ENCODE measurements around the gene PON1. TPM values are rescaled to one million over a fixed set of nuclear protein-coding genes. Genes with fewer than 3 reads are reported as not detected.

PON1 gene
- total RNA-seq, 2 experiments from 2014 or later: not detected

DNA sequence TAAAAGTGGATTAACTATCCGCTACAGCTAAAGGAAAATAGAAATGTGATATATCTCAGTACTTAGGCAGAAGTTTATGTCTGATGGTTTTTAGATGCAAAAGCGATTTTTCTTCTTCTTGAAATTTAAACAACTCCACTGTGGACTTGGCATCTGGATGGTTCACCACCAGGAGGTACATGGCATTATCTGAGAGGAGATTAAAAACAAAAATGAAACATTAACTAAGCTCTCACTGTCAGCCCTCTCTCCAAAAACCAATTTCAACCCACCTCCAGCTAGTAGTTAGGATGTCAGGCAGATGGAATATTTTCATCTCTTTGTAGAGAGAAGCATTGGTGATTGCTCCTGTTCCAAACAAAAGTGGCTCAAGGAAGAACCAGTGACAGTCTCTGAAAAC lies 12.9 kb downstream of the PON1 start:
- H3K9me3 Mint-ChIP-seq: no peaks in the 10 kb centered on the region
- peaks cover 13% of the 10 kb centered on the region for H3K27me3 Mint-ChIP-seq (ENCODE audit: low read depth)
- intact Hi-C loops (cut with micrococcal nuclease): no loop called here
- H3K27ac Mint-ChIP-seq: no peak overlapping the region
- no peaks in the 10 kb centered on the region for H3K4me1 Mint-ChIP-seq (ENCODE audit: low read depth)
- no peak for DNase-seq
- H3K4me3 Mint-ChIP-seq: no peak overlapping the region
- CTCF ChIA-PET: interaction anchor here (1.4 kb wide), 1 partner anchor 19 kb away, joined by 3 read pairs; no protein-coding TSS in a partner anchor
- no peaks in the 10 kb centered on the region for H3K36me3 Mint-ChIP-seq (ENCODE audit: low read depth)

DNA sequence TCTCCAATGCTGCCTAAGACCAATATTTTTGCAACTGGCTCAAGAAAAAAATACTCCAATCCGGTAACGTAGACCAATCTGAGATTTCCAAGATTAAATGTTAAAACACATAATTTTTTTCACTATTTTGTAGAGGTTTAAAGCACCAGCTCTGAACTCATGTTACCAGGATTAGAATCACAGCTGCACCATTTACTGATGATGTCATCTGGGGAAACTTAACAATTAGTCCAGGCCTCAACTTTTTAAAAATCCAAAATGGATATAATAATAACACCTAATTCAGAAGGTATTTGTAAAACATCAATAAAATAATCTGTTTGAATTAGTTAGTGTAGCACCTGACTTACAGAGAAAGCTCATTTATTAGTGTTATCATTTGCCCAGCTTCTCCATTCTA lies 14.4 kb downstream of the PON1 start:
- Mint-ChIP-seq H3K36me3 (ENCODE audit: low read depth) (no peaks in the 10 kb centered on the region), H3K27me3 (ENCODE audit: low read depth) (peaks cover 8% of the 10 kb centered on the region)

DNA sequence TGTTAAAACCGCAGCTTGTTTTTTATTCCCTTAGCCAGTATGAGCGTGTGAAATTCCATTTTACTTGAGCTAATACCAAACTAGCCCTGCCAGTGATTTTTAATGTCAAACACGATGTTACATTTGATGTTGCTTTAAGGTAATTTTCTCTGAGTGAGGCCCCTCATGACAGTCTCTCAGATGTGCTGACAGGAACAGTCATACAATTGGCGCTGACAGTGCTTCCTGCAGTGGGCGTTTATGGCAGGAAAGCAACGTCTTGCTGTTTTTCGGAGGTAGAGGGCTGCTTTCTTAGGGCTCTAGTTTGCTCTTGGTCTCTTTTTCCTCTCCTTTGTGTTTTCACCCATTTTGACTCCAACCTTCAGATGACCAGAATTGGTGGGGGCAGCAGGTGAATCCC lies 19.3 kb downstream of the PON1 start:
- Mint-ChIP-seq H3K9me3 (no peaks in the 10 kb centered on the region), H3K36me3 (ENCODE audit: low read depth) (no peaks in the 10 kb centered on the region), H3K27me3 (ENCODE audit: low read depth) (peaks cover 11% of the 10 kb centered on the region), H3K27ac (no peak overlapping the region), H3K4me1 (ENCODE audit: low read depth) (no peaks in the 10 kb centered on the region), H3K4me3 (no peak overlapping the region)
- intact Hi-C loops (cut with micrococcal nuclease): no loop called here
- DNase-seq: peak; percentile 8
- CTCF ChIA-PET: no interaction called here

More for the DNA sequence above, 14.4 kb downstream of the PON1 start:
- Mint-ChIP-seq H3K9me3 (no peaks in the 10 kb centered on the region), H3K27ac (no peak overlapping the region), H3K4me3 (no peak overlapping the region), H3K4me1 (ENCODE audit: low read depth) (no peaks in the 10 kb centered on the region)
- intact Hi-C loops (cut with micrococcal nuclease): no loop called here
- CTCF ChIA-PET: no interaction called here
- no peak for DNase-seq

DNA sequence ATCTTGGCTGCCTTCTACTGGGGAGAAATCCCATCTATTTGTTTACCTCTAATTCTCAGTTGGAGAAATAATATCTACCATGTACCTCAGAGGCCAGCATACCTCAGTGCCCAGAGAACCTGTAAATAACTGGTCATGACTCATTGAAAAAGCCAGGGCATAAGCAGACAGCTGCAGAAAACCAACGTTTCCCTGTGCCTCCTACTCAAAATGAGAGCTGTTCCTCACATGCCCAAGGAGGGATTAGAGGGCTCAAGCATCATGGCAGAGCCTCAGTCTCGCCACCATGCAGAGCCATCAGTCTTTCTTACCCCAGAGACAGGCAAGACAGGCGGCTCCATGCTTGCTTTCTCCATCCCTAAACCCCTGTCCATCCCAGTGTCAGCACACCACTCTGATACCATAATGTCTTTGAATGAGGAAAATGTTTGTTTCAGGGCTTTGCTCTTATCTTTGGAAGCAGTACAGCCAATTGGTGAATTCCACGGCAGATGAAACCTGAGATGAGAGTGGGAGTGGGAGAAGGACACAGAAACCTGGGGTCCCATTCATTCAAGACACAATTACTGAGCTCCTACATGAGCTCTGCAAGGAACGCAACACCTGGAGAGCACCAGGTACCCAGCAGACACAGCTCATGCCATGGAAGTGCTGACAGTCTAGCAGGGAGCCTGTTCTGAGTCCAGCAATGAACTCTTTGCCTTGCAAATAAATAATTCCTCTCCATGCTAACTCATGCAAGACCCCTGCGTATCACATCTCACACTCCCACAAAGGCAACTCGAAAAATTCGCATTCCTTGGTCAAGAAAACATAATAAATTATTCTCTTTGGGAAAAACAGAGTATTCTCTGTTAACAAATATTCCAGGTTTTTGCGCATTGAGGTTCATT lies 21.1 kb downstream of the PON1 start:
- Mint-ChIP-seq H3K27ac (no peak overlapping the region), H3K4me1 (ENCODE audit: low read depth) (no peaks in the 10 kb centered on the region)

DNA sequence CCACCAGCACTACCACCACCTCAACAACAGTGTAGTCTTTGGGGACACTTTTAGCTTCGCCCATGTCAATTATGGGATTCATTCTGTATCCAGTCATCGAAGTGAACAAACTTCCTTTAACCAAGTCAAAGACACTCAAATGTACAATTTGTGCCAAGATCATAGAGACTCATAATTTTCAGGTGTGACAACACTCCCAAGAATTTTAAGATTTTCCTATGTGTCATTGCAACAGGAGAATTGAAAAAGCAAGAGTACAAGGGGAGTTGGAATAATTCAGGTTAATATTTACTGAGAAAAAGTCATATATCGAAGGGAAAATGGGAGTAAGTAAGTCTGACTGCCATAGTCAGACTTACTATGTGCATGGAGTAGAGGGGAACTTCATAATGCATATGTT lies 26.2 kb downstream of the PON1 start:
- Mint-ChIP-seq H3K27ac (no peak overlapping the region), H3K9me3 (no peaks in the 10 kb centered on the region), H3K4me1 (ENCODE audit: low read depth) (no peaks in the 10 kb centered on the region), H3K4me3 (no peak overlapping the region), H3K36me3 (ENCODE audit: low read depth) (no peaks in the 10 kb centered on the region), H3K27me3 (ENCODE audit: low read depth) (peaks cover 19% of the 10 kb centered on the region)
- intact Hi-C loops (cut with micrococcal nuclease): no loop called here
- CTCF ChIA-PET: no interaction called here
- DNase-seq: no peak

More for the DNA sequence above, 21.1 kb downstream of the PON1 start:
- Mint-ChIP-seq H3K27me3 (ENCODE audit: low read depth) (peaks cover 12% of the 10 kb centered on the region), H3K4me3 (no peak overlapping the region), H3K9me3 (no peaks in the 10 kb centered on the region), H3K36me3 (ENCODE audit: low read depth) (no peaks in the 10 kb centered on the region)
- DNase-seq: no peak
- intact Hi-C loops (cut with micrococcal nuclease): no loop called here
- CTCF ChIA-PET: interaction anchor here (0.6 kb wide), 1 partner anchor 164 kb away, joined by 3 read pairs; no protein-coding TSS in a partner anchor

DNA sequence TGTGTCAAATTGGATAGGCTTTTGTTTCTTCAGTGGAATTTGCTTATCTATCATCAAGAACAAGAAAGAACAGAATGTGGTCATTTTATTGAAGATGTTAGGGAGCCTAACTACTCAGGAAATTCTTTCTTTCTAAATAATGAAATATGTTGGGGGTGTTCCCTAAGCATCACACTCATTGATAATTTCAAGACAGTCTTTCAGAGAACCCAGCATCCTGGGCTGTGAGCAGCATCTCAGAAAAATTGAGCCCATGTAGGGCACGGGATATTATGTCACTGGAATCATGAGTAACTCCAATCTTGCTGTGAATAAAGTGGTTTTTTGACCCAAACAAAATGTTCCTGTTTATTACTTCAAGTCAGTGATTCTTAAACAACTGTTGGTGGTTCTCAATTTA lies 27.3 kb downstream of the PON1 start:
- Mint-ChIP-seq H3K9me3 (no peaks in the 10 kb centered on the region), H3K27ac (no peak overlapping the region), H3K36me3 (ENCODE audit: low read depth) (no peaks in the 10 kb centered on the region), H3K27me3 (ENCODE audit: low read depth) (peaks cover 19% of the 10 kb centered on the region), H3K4me1 (ENCODE audit: low read depth) (no peaks in the 10 kb centered on the region), H3K4me3 (no peak overlapping the region)
- CTCF ChIA-PET: no interaction called here
- no peak for DNase-seq
- intact Hi-C loops (cut with micrococcal nuclease): no loop called here

DNA sequence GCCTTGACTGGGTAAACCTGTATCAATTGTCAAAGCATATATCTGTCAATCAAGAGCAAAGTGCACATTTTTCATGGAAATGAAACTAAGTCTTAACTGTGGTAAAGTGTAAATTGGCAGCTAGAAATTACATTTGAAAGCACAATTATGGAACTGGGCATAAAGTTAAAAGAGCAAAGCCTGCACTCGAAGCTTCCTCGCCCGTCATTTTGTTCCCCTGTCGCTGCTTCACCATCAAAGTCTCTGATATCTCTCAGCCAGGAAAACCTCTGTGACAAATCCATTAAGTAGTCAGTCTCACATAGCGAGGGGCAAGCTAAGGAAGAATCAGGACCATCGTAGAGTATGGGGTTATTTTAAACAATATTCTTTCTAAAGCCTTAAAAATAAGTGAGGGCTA lies 27.9 kb downstream of the PON1 start:
- Mint-ChIP-seq H3K4me3 (no peak overlapping the region), H3K9me3 (no peaks in the 10 kb centered on the region), H3K4me1 (ENCODE audit: low read depth) (no peaks in the 10 kb centered on the region), H3K27me3 (ENCODE audit: low read depth) (peaks cover 19% of the 10 kb centered on the region), H3K36me3 (ENCODE audit: low read depth) (no peaks in the 10 kb centered on the region), H3K27ac (no peak overlapping the region)
- CTCF ChIA-PET: no interaction called here
- intact Hi-C loops (cut with micrococcal nuclease): no loop called here
- no peak for DNase-seq

DNA sequence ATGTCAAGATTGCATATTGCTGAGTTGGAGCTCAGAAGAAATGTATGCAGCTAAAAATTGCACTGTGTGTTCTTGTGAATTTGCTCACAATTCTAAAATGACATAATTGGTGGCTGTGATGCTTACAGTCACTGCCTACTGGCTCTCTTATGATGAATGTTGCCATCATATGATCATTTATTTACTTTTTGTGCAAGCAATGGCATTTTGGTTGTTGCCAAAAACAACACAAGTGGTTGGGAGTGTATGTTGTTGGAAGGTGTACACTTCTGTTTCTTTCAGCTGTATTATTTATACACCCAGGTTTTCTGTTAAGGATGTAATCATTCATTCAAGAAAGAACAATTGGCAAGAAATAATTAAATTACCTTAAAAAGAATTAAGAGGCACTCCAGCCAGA lies 28.9 kb downstream of the PON1 start:
- H3K27me3 Mint-ChIP-seq (ENCODE audit: low read depth): peaks cover 15% of the 10 kb centered on the region
- H3K4me3 Mint-ChIP-seq: no peak overlapping the region
- H3K9me3 Mint-ChIP-seq: no peaks in the 10 kb centered on the region
- DNase-seq: no peak
- no peaks in the 10 kb centered on the region for H3K36me3 Mint-ChIP-seq (ENCODE audit: low read depth)
- intact Hi-C loops (cut with micrococcal nuclease): no loop called here
- H3K4me1 Mint-ChIP-seq (ENCODE audit: low read depth): no peaks in the 10 kb centered on the region
- CTCF ChIA-PET: no interaction called here
- H3K27ac Mint-ChIP-seq: no peak overlapping the region

DNA sequence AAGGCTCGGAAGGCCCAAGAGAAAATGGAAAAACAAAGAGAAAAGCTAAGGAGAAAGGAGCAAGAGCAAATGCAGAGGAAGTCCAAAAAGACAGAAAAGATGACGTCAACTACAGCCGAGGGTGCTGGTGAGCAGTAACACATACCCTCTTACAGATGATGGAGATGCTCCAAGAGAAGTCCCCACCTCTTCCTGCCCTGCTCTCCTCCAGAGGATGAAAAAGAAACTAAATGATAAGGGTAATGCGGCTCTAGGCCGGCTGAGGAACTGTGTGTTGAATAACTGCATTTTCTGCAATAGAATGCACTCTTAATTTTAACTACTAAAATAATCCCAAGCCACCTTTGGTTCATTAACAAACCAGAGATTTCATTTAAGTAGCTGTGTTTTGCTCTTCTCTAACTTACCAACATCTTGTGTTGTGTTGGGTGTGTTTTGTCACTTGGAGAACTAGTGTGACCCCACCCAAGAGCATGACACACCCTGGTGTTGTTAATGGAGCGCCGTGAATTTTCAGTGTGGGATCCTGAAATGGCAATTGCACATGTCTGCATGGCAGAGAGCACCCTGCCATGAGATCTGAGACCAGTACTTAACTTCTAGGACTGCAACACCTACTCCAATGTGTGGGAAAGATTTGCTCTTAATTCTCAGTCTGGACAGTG lies 34.0 kb downstream of the PON1 start:
- H3K36me3 Mint-ChIP-seq (ENCODE audit: low read depth): no peaks in the 10 kb centered on the region
- H3K9me3 Mint-ChIP-seq: no peaks in the 10 kb centered on the region
- no peak overlapping the region for H3K4me3 Mint-ChIP-seq

DNA sequence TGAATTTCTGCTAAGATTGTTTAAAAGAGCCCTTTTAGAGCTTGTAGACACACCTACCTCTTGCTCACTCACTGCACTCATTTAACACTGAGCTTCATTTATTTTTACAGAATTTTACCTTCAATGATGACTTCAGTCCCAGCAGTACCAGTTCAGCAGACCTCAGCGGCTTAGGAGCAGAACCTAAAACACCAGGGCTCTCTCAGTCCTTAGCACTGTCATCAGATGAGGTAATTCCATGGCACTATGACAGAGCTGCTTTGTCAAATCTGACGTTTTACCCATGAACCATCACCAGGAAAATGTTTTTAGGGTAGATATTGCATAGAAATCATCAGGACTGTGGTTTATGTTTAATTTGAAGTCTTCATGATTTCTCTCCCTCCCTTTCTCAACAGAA lies 38.2 kb downstream of the PON1 start:
- Mint-ChIP-seq H3K27me3 (ENCODE audit: low read depth) (peaks cover 14% of the 10 kb centered on the region), H3K27ac (no peak overlapping the region), H3K4me1 (ENCODE audit: low read depth) (no peaks in the 10 kb centered on the region), H3K9me3 (no peaks in the 10 kb centered on the region), H3K4me3 (no peak overlapping the region), H3K36me3 (ENCODE audit: low read depth) (no peaks in the 10 kb centered on the region)
- CTCF ChIA-PET: interaction anchor here (0.5 kb wide), 1 partner anchor 191 kb away, joined by 4 read pairs; no protein-coding TSS in a partner anchor
- no peak for DNase-seq
- intact Hi-C loops (cut with micrococcal nuclease): no loop called here

More for the DNA sequence above, 34.0 kb downstream of the PON1 start:
- H3K27ac Mint-ChIP-seq: no peak overlapping the region
- intact Hi-C loops (cut with micrococcal nuclease): no loop called here
- no peak for DNase-seq
- H3K27me3 Mint-ChIP-seq (ENCODE audit: low read depth): peaks cover 12% of the 10 kb centered on the region
- no peaks in the 10 kb centered on the region for H3K4me1 Mint-ChIP-seq (ENCODE audit: low read depth)
- CTCF ChIA-PET: no interaction called here

DNA sequence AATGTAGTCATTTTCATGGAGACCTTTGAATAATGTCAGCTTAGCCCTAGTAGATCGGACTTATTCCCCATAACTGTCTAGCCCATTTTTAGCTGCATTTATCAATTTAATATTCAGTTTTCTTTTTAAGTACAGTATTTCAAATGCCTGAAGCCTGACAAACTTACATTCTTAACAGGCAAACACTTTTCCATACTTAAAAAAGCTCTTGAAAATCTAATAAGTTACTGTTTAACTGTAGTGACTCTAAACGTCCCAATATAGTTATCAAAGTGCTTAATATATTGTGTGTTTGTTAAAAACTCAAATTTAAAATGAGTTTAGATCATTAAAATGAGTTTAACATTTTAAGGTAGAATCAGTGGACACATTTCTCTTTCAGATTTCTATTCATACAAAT lies 44.9 kb downstream of the PON1 start:
- no peak overlapping the region for H3K27ac Mint-ChIP-seq
- CTCF ChIA-PET: no interaction called here
- H3K4me3 Mint-ChIP-seq: no peak overlapping the region
- no peaks in the 10 kb centered on the region for H3K4me1 Mint-ChIP-seq (ENCODE audit: low read depth)
- H3K36me3 Mint-ChIP-seq (ENCODE audit: low read depth): no peaks in the 10 kb centered on the region
- no peaks in the 10 kb centered on the region for H3K9me3 Mint-ChIP-seq
- H3K27me3 Mint-ChIP-seq (ENCODE audit: low read depth): peaks cover 7% of the 10 kb centered on the region
- DNase-seq: no peak
- intact Hi-C loops (cut with micrococcal nuclease): no loop called here

DNA sequence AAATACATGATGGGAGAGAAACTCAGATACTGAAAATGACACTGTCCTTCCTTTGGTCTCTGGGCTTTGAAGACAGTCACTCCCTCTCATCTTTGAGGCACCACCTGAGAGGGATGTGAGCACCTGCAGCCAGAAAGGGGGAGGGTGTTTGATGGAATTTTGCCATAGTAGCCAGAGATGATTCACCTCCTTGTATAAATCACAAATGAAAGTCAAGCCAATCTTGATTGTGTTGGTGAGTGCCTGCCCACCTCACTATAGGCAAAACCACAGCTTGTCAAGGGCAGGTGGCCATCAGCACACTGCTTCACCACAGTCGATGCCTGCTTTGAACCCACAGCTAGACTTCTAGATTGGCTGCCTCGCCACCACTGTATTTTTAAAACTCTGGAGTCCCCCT lies 48.2 kb downstream of the PON1 start:
- H3K4me3 Mint-ChIP-seq: no peak overlapping the region
- no peaks in the 10 kb centered on the region for H3K4me1 Mint-ChIP-seq (ENCODE audit: low read depth)
- CTCF ChIA-PET: no interaction called here
- H3K9me3 Mint-ChIP-seq: no peaks in the 10 kb centered on the region
- no peak overlapping the region for H3K27ac Mint-ChIP-seq
- no peaks in the 10 kb centered on the region for H3K36me3 Mint-ChIP-seq (ENCODE audit: low read depth)
- DNase-seq: no peak
- H3K27me3 Mint-ChIP-seq (ENCODE audit: low read depth): peaks cover 9% of the 10 kb centered on the region
- intact Hi-C loops (cut with micrococcal nuclease): no loop called here

DNA sequence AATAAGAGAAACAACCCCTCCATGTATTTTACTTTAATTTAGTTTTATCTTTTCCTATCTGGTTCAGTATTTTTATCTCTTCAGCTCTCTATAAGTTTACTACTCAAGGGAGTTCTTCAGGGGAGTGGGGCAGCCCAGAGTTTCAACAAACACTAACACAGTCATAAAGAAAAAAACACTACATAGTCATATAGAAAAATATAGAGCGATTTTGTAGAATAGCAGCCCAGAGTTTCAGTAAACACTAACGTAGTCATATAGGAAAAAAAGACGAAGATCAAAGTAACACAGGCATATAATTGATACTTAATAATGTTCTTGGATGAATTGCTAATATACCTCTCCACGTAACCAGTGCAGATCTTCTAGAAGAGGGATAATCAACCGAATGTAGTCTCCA lies 54.7 kb downstream of the PON1 start:
- H3K27me3 Mint-ChIP-seq (ENCODE audit: low read depth): peaks cover 8% of the 10 kb centered on the region
- H3K36me3 Mint-ChIP-seq (ENCODE audit: low read depth): no peaks in the 10 kb centered on the region
- no peaks in the 10 kb centered on the region for H3K4me1 Mint-ChIP-seq (ENCODE audit: low read depth)
- CTCF ChIA-PET: interaction anchor here (0.7 kb wide), 1 partner anchor 1471 kb away, joined by 4 read pairs; no protein-coding TSS in a partner anchor
- no peaks in the 10 kb centered on the region for H3K9me3 Mint-ChIP-seq
- no peak overlapping the region for H3K4me3 Mint-ChIP-seq
- intact Hi-C loops (cut with micrococcal nuclease): no loop called here
- no peak overlapping the region for H3K27ac Mint-ChIP-seq
- no peak for DNase-seq

Data from activated naive CD4-positive, alpha-beta T cell treated with anti-CD3 and anti-CD28 coated beads for 36 hours (primary cell).